SK-N-SH treated with all-trans-retinoic acid at 6 μM for 48 hours (cell line): ENCODE data around the gene MERTK.

Experiments used
- ATAC-seq: fragments of 200-7000 bp; cut with Tn5 transposase; 3 replicates; pipeline ENCODE4 v1.9.1; 2020; ENCODE audit warnings: mild to moderate bottlenecking, moderate library complexity
- ARNTL ChIP-seq: fragments of 450-650 bp; formaldehyde crosslinking; IDR thresholded peaks from 2 replicates; pipeline ENCODE4 v1.5.0; 2020; ENCODE audit warnings: low read depth, mild to moderate bottlenecking, moderate library complexity, borderline replicate concordance
- CREB5 ChIP-seq: fragments of 250-450 bp; sonication (Bioruptor Pico); IDR thresholded peaks from 2 replicates; pipeline ENCODE4 v1.5.1; 2020; ENCODE audit warnings: low read depth, mild to moderate bottlenecking, moderate library complexity
- CSDC2 ChIP-seq: fragments of 250-450 bp; sonication (Bioruptor Pico); IDR thresholded peaks from 2 replicates; pipeline ENCODE4 v1.5.0; 2020; ENCODE audit warnings: mild to moderate bottlenecking, moderate library complexity
- CSRNP3 ChIP-seq: fragments of 250-450 bp; sonication (Bioruptor Pico); IDR thresholded peaks from 2 replicates; pipeline ENCODE4 v1.5.1; 2021; ENCODE audit warnings: mild to moderate bottlenecking, moderate library complexity
- ESRRG ChIP-seq: fragments of 250-450 bp; sonication (Bioruptor Pico); IDR thresholded peaks from 2 replicates; pipeline ENCODE4 v1.6.1; 2021; ENCODE audit warnings: mild to moderate bottlenecking
- GLIS3 ChIP-seq: fragments of 250-450 bp; sonication (Bioruptor Pico); IDR thresholded peaks from 2 replicates; pipeline ENCODE4 v1.5.0; 2020; ENCODE audit warnings: mild to moderate bottlenecking, moderate library complexity
- ISL1 ChIP-seq: fragments of 250-450 bp; sonication (Bioruptor Pico); IDR thresholded peaks from 2 replicates; pipeline ENCODE4 v2.1.2; 2022; ENCODE audit warnings: mild to moderate bottlenecking, moderate library complexity
- PATZ1 ChIP-seq: fragments of 250-450 bp; sonication (Bioruptor Pico); IDR thresholded peaks from 2 replicates; pipeline ENCODE4 v1.8.0; 2020; ENCODE audit warnings: mild to moderate bottlenecking, moderate library complexity, borderline replicate concordance
- POU6F1 ChIP-seq: fragments of 250-450 bp; sonication (Bioruptor Pico); IDR thresholded peaks from 2 replicates; pipeline ENCODE4 v1.8.0; 2021; ENCODE audit warnings: low read depth, mild to moderate bottlenecking, moderate library complexity, borderline replicate concordance
- PPARA ChIP-seq: fragments of 250-450 bp; sonication (Bioruptor Pico); IDR thresholded peaks from 2 replicates; pipeline ENCODE4 v1.5.0; 2020; ENCODE audit warnings: mild to moderate bottlenecking, borderline replicate concordance
- RARB ChIP-seq: fragments of 250-450 bp; sonication (Bioruptor Pico); IDR thresholded peaks from 2 replicates; pipeline ENCODE4 v1.8.0; 2021; ENCODE audit warnings: mild to moderate bottlenecking, moderate library complexity
- SNAI2 ChIP-seq: fragments of 250-450 bp; sonication (Bioruptor Pico); IDR thresholded peaks from 2 replicates; pipeline ENCODE4 v1.5.0; 2020; ENCODE audit warnings: mild to moderate bottlenecking, moderate library complexity
- TCF4 ChIP-seq: fragments of 250-450 bp; sonication (Bioruptor Pico); IDR thresholded peaks from 2 replicates; pipeline ENCODE4 v1.8.0; 2021; ENCODE audit warnings: mild to moderate bottlenecking, moderate library complexity, borderline replicate concordance
- TSHZ2 ChIP-seq: fragments of 250-450 bp; sonication (Bioruptor Pico); IDR thresholded peaks from 2 replicates; pipeline ENCODE4 v1.5.0; 2020; ENCODE audit warnings: mild to moderate bottlenecking, moderate library complexity
- ZC3H10 ChIP-seq: fragments of 250-450 bp; sonication (Bioruptor Pico); IDR thresholded peaks from 2 replicates; pipeline ENCODE4 v1.5.1; 2021; ENCODE audit warnings: mild to moderate bottlenecking, moderate library complexity
- ZFP3 ChIP-seq: fragments of 250-450 bp; sonication (Bioruptor Pico); IDR thresholded peaks from 2 replicates; pipeline ENCODE4 v1.5.0; 2020; ENCODE audit warnings: mild to moderate bottlenecking, moderate library complexity
- ZFP30 ChIP-seq: fragments of 450-650 bp; formaldehyde crosslinking; IDR thresholded peaks from 2 replicates; pipeline ENCODE4 v1.5.0; 2022; ENCODE audit warnings: mild to moderate bottlenecking, moderate library complexity
- ZNF8 ChIP-seq: fragments of 450-650 bp; formaldehyde crosslinking; IDR thresholded peaks from 2 replicates; pipeline ENCODE4 v1.5.0; 2020; ENCODE audit warnings: mild to moderate bottlenecking, moderate library complexity

The MERTK gene

GRCh38 chr2:111999809-112000208, 101.4 kb downstream of the MERTK start (continued):
- TF ChIP-seq CSRNP3 (CRISPR knock-in tag), result no peak

GRCh38 chr2:112000399-112001135, 102.2 kb downstream of the MERTK start:
- TF ChIP-seq ZC3H10 (CRISPR knock-in tag), result no peak
- TF ChIP-seq CREB5 (CRISPR knock-in tag), result no peak
- ATAC-seq, result no peak

GRCh38 chr2:112001136-112001715, 102.8 kb downstream of the MERTK start:
- no peak for ATAC-seq
- TF ChIP-seq ZFP30 (CRISPR knock-in tag) (no peak), ARNTL (no peak), PPARA (no peak), SNAI2 (CRISPR knock-in tag) (no peak), RARB (CRISPR knock-in tag) (no peak), TCF4 (CRISPR knock-in tag) (no peak), GLIS3 (no peak), PATZ1 (no peak), ESRRG (CRISPR knock-in tag) (no peak), ZNF8 (CRISPR knock-in tag) (no peak), CSRNP3 (CRISPR knock-in tag) (no peak)

GRCh38 chr2:112001942-112002341, 103.5 kb downstream of the MERTK start:
- ATAC-seq, result no peak
- TF ChIP-seq GLIS3 (no peak), ZFP3 (no peak), ESRRG (CRISPR knock-in tag) (no peak), TSHZ2 (CRISPR knock-in tag) (no peak), ZC3H10 (CRISPR knock-in tag) (no peak), ARNTL (no peak), RARB (CRISPR knock-in tag) (no peak), ISL1 (CRISPR knock-in tag) (no peak), POU6F1 (CRISPR knock-in tag) (no peak), CSDC2 (CRISPR knock-in tag) (no peak)
